ENCODE results near the gene CTNNA3.

DNA sequence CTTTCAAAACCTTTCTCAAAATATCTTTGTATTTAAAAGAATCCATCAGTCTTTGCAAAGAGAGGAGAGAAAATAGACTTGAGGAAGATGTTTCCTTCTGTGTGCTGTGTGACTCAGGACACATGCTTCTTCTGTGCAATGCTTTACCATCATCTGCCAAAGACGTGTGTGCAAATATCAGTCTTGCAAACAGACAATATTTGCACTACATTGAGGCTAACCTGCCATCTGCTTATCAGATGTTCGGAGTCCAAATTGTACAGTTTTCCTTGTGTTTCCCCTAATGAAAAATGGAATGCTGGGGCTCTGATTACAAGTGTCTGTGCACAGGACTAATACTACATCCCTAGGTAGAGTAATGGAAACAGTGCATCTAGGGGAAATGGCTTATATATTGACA lies 1123.3 kb downstream of the CTNNA3 start:
- TF ChIP-seq CTCF (IDR thresholded peaks at IDR 0.05), result no peak
- TF ChIP-seq POLR2A (IDR thresholded peaks at IDR 0.05), result no peak

Measured in uterus (tissue), 2 donors.